NB4 (cell line): Measurements from ENCODE around the gene LRRC4C.

Experiments
- MAX ChIP-seq: IDR thresholded peaks from 2 replicates; pipeline ENCODE4 v1.6.1; 2011; ENCODE audit warnings: low read depth, low read length
- POLR2A ChIP-seq: IDR thresholded peaks from 2 replicates; pipeline ENCODE4 v1.6.1; 2011; ENCODE audit warnings: mild to moderate bottlenecking; ENCODE audit not compliant: insufficient read length; ENCODE audit errors: extremely low read depth
- TF ChIP-seq, protein P1 (sequence below): IDR thresholded peaks from one replicate; pipeline ENCODE4 v1.5.1; 2012; ENCODE audit warnings: low read depth, low read length

DNA sequence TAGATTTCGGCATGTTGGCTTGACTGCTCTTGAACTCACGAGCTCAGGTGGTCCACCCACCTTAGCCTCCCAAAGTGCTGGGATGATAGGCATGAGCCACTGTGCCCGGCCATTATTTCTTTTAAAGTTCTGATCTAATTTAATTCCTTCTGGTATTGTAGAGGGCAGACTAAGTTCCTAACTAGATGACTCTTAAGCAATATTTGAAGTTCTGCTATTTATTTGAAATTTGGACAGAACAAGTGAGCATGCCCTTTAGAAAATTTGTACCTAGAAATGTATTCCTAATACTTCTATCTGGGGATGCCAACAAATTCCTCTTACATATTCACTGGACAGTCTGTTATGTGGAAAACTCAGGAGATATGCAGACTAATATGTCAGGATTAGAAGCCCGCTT, 746.4 kb downstream of the LRRC4C start:
- TF ChIP-seq, protein P1, sequence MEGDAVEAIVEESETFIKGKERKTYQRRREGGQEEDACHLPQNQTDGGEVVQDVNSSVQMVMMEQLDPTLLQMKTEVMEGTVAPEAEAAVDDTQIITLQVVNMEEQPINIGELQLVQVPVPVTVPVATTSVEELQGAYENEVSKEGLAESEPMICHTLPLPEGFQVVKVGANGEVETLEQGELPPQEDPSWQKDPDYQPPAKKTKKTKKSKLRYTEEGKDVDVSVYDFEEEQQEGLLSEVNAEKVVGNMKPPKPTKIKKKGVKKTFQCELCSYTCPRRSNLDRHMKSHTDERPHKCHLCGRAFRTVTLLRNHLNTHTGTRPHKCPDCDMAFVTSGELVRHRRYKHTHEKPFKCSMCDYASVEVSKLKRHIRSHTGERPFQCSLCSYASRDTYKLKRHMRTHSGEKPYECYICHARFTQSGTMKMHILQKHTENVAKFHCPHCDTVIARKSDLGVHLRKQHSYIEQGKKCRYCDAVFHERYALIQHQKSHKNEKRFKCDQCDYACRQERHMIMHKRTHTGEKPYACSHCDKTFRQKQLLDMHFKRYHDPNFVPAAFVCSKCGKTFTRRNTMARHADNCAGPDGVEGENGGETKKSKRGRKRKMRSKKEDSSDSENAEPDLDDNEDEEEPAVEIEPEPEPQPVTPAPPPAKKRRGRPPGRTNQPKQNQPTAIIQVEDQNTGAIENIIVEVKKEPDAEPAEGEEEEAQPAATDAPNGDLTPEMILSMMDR: no peak
- no peak for TF ChIP-seq POLR2A
- no peak for TF ChIP-seq MAX
